H1 (cell line): ENCODE results near the gene GJB4. TPM values are rescaled to one million over a fixed set of nuclear protein-coding genes. Genes with fewer than 3 reads are reported as not detected.

Experiments
- CTCF ChIA-PET: fragments of 300-600 bp; sonication (Branson Sonifier 250); formaldehyde crosslinking; loops from one replicate; lab custom pipeline; 2021; ENCODE audit not compliant: partially characterized antibody; lab: Charles Lee
- POLR2A ChIA-PET: fragments of 300-600 bp; sonication (Branson Sonifier 250); formaldehyde crosslinking; loops from one replicate; lab custom pipeline; 2021; ENCODE audit warnings: inconsistent platforms; ENCODE audit not compliant: partially characterized antibody; lab: Charles Lee
- DNase-seq, 2 experiments: peaks; one replicate each; pipeline versions ENCODE4 v3.0.0 to v3.0.0-alpha.2; 2010 to 2022; ENCODE audit warnings: low spot score in 2 of 2, low read depth in 1 of 2, mixed read lengths in 1 of 2
- FAIRE-seq: peaks from 2 replicates; lab custom pipeline; 2011; peaks lifted over from hg19 to GRCh38; lab: Jason Lieb, UNC
- H2AFZ ChIP-seq: 2 replicates; pipeline ENCODE4 v1.8.1; 2012; ENCODE audit warnings: low read length, inconsistent platforms
- H2AK5ac ChIP-seq: 2 replicates; pipeline ENCODE4 v1.6.1; 2013; ENCODE audit warnings: low read depth, low read length
- H2BK120ac ChIP-seq: replicated peaks from 2 replicates; pipeline ENCODE3; 2013; ENCODE audit warnings: low read depth, low read length, inconsistent platforms
- H2BK12ac ChIP-seq: 2 replicates; pipeline ENCODE4 v1.6.1; 2013; ENCODE audit warnings: low read depth, low read length
- H2BK15ac ChIP-seq: 2 replicates; pipeline ENCODE4 v1.6.1; 2013; ENCODE audit warnings: low read length
- H2BK20ac ChIP-seq: 2 replicates; pipeline ENCODE4 v1.6.1; 2013; ENCODE audit warnings: low read length
- H2BK5ac ChIP-seq: 2 replicates; pipeline ENCODE4 v1.6.1; 2013; ENCODE audit warnings: low read depth, low read length
- H3K14ac ChIP-seq: 2 replicates; pipeline ENCODE4 v1.6.1; 2013; ENCODE audit warnings: inconsistent platforms; ENCODE audit not compliant: insufficient read length
- H3K18ac ChIP-seq: 2 replicates; pipeline ENCODE4 v1.6.1; 2013; ENCODE audit warnings: low read length; ENCODE audit errors: extremely low read depth
- H3K23ac ChIP-seq: 2 replicates; pipeline ENCODE4 v1.6.1; 2013; ENCODE audit warnings: inconsistent platforms; ENCODE audit not compliant: insufficient read length
- H3K23me2 ChIP-seq: 2 replicates; pipeline ENCODE4 v1.6.1; 2013; ENCODE audit warnings: low read depth, low read length
- H3K27ac ChIP-seq: 2 replicates; pipeline ENCODE4 v1.6.1; 2011; ENCODE audit warnings: low read depth, low read length, inconsistent platforms
- H3K27me3 ChIP-seq, 4 experiments: replicated peaks in 1 of 4; 1 replicate in 1 of 4; 2 replicates in 3 of 4; pipeline versions ENCODE4 v1.6.1 to v1.8.1; 2011 to 2013; ENCODE audit warnings: low read length in 3 of 4, mild to moderate bottlenecking in 3 of 4, inconsistent platforms in 2 of 4, mixed read lengths in 2 of 4, moderate library complexity in 1 of 4; ENCODE audit not compliant: control insufficient read depth in 3 of 4, insufficient read depth in 3 of 4; ENCODE audit errors: extremely low read depth in 1 of 4
- H3K36me3 ChIP-seq, 4 experiments: 2 replicates each; pipeline versions ENCODE4 v1.6.1 to v1.8.1; 2011 to 2013; ENCODE audit warnings: mild to moderate bottlenecking in 4 of 4, low read length in 3 of 4, moderate library complexity in 2 of 4, control low read depth in 1 of 4, inconsistent platforms in 1 of 4; ENCODE audit not compliant: insufficient read depth in 4 of 4, control insufficient read depth in 2 of 4
- H3K4ac ChIP-seq: replicated peaks from 2 replicates; pipeline ENCODE3; 2013; ENCODE audit warnings: low read length, low read depth, mixed read lengths, inconsistent platforms; ENCODE audit not compliant: insufficient read length
- H3K4me1 ChIP-seq, 4 experiments: replicated peaks in 1 of 4; 1 replicate in 1 of 4; 2 replicates in 3 of 4; pipeline versions ENCODE4 v1.6.1 to v1.8.1; 2011 to 2013; ENCODE audit warnings: low read length in 3 of 4, inconsistent platforms in 2 of 4, mixed read lengths in 1 of 4; ENCODE audit not compliant: insufficient read depth in 4 of 4, control insufficient read depth in 3 of 4
- H3K4me2 ChIP-seq, 2 experiments: 2 replicates each; pipeline versions ENCODE4 v1.6.1 to v1.8.1; 2011 to 2013; ENCODE audit warnings: low read depth in 2 of 2, low read length in 2 of 2, control low read depth in 1 of 2, inconsistent platforms in 1 of 2, mild to moderate bottlenecking in 1 of 2; ENCODE audit not compliant: insufficient read depth in 1 of 2
- H3K4me3 ChIP-seq, 4 experiments: fragments of 200-600, 300-600 bp in 1 of 4; sonication (generic), shearing (Covaris generic), sonication (Bioruptor Twin) in 1 of 4; 2 replicates each; pipeline versions ENCODE4 v1.5.1 to v1.8.1; 2011 to 2016; ENCODE audit warnings: low read length in 4 of 4, low read depth in 3 of 4, control low read depth in 2 of 4, inconsistent platforms in 2 of 4, mild to moderate bottlenecking in 2 of 4, mixed read lengths in 1 of 4, moderate library complexity in 1 of 4; ENCODE audit not compliant: insufficient read depth in 2 of 4; ENCODE audit errors: extremely low read depth in 1 of 4
- H3K56ac ChIP-seq: replicated peaks from 2 replicates; pipeline ENCODE3; 2013; ENCODE audit warnings: low read depth, mild to moderate bottlenecking, mixed read lengths, low read length, inconsistent platforms; ENCODE audit not compliant: insufficient read length
- H3K79me1 ChIP-seq: 2 replicates; pipeline ENCODE4 v1.6.1; 2013; ENCODE audit warnings: low read depth, low read length, control low read depth
- H3K79me2 ChIP-seq, 2 experiments: 2 replicates each; pipeline versions ENCODE4 v1.6.1 to v1.8.1; 2012 to 2013; ENCODE audit warnings: low read length in 2 of 2, mild to moderate bottlenecking in 2 of 2, inconsistent platforms in 1 of 2; ENCODE audit not compliant: insufficient read depth in 2 of 2, control insufficient read depth in 1 of 2
- H3K9ac ChIP-seq, 4 experiments: replicated peaks in 1 of 4; 1 replicate in 1 of 4; 2 replicates in 3 of 4; pipeline versions ENCODE4 v1.6.1 to v1.8.1; 2011 to 2013; ENCODE audit warnings: low read depth in 3 of 4, low read length in 3 of 4, control low read depth in 2 of 4, mild to moderate bottlenecking in 2 of 4, moderate library complexity in 2 of 4, inconsistent platforms in 1 of 4; ENCODE audit errors: extremely low read depth in 1 of 4
- H3K9me3 ChIP-seq, 2 experiments: 2 replicates each; pipeline versions ENCODE4 v1.6.1 to v1.8.1; 2012 to 2013; ENCODE audit warnings: mild to moderate bottlenecking in 2 of 2, moderate library complexity in 2 of 2, control low read depth in 1 of 2, inconsistent platforms in 1 of 2, low read depth in 1 of 2, low read length in 1 of 2, mixed read lengths in 1 of 2; ENCODE audit not compliant: insufficient read depth in 2 of 2
- H4K20me1 ChIP-seq, 2 experiments: replicated peaks in 1 of 2; 2 replicates each; pipeline versions ENCODE3 to v1.8.1; 2011 to 2013; ENCODE audit warnings: inconsistent platforms in 2 of 2, low read length in 2 of 2, mild to moderate bottlenecking in 1 of 2; ENCODE audit not compliant: insufficient read depth in 2 of 2, control insufficient read depth in 1 of 2
- H4K5ac ChIP-seq: 2 replicates; pipeline ENCODE4 v1.6.1; 2013; ENCODE audit warnings: low read length, low read depth, mixed read lengths, inconsistent platforms; ENCODE audit not compliant: insufficient read length
- H4K8ac ChIP-seq: 2 replicates; pipeline ENCODE4 v1.8.0; 2013; ENCODE audit warnings: mild to moderate bottlenecking, moderate library complexity, low read length, inconsistent platforms; ENCODE audit not compliant: insufficient read depth; ENCODE audit errors: extremely low read depth
- H4K91ac ChIP-seq: replicated peaks from 2 replicates; pipeline ENCODE3; 2013; ENCODE audit warnings: low read length, mixed read lengths, inconsistent platforms; ENCODE audit not compliant: insufficient read length
- BRCA1 ChIP-seq: IDR thresholded peaks from 2 replicates; pipeline ENCODE4 v1.6.1; 2012; ENCODE audit warnings: low read depth, low read length, improper control_type of control experiment
- CTCF ChIP-seq, 3 experiments: IDR thresholded peaks; 1 replicate in 2 of 3; 2 replicates in 1 of 3; pipeline versions ENCODE4 v1.5.1 to v1.6.1; 2011; ENCODE audit warnings: low read length in 3 of 3, mild to moderate bottlenecking in 3 of 3, inconsistent platforms in 2 of 3, low read depth in 1 of 3, moderate library complexity in 1 of 3; ENCODE audit not compliant: insufficient read depth in 1 of 3; ENCODE audit errors: control extremely low read depth in 1 of 3
- HDAC2 ChIP-seq, 2 experiments: fragments of 300-600 bp in 1 of 2; sonication (generic) in 1 of 2; IDR thresholded peaks; 2 replicates each; pipeline ENCODE4 v1.6.1; 2011 to 2012; ENCODE audit warnings: low read depth in 2 of 2, low read length in 2 of 2, mild to moderate bottlenecking in 2 of 2, moderate library complexity in 2 of 2, borderline replicate concordance in 1 of 2, inconsistent platforms in 1 of 2
- HDAC6 ChIP-seq: IDR thresholded peaks from one replicate; pipeline ENCODE4 v1.7.1; 2012; ENCODE audit warnings: low read depth, mild to moderate bottlenecking, inconsistent platforms, low read length, moderate library complexity
- RBBP5 ChIP-seq: IDR thresholded peaks from 2 replicates; pipeline ENCODE4 v1.7.1; 2012; ENCODE audit warnings: low read depth, mild to moderate bottlenecking, inconsistent platforms, low read length, moderate library complexity, borderline replicate concordance
- SAP30 ChIP-seq: fragments of 300-600 bp; sonication (generic); IDR thresholded peaks from 2 replicates; pipeline ENCODE4 v1.7.1; 2012; ENCODE audit warnings: low read length, moderate library complexity, mild to moderate bottlenecking, inconsistent platforms; ENCODE audit not compliant: insufficient read depth, insufficient replicate concordance
- SP1 ChIP-seq: IDR thresholded peaks from 2 replicates; pipeline ENCODE4 v1.6.1; 2011; ENCODE audit warnings: low read depth, low read length
- USF2 ChIP-seq: IDR thresholded peaks from 2 replicates; pipeline ENCODE4 v1.6.1; 2011; ENCODE audit warnings: low read length, improper control_type of control experiment
- WGBS, 2 experiments: shearing (Covaris generic) in 1 of 2; methylation state at CpG; one replicate each; pipeline versions ENCODE4 v1.1.6 to v1.1.7; 2013 to 2015; ENCODE audit warnings: low lambda C conversion rate in 2 of 2, mixed read lengths in 2 of 2, inconsistent platforms in 1 of 2, low coverage in 1 of 2, missing lambda C conversion rate in 1 of 2; ENCODE audit not compliant: insufficient replicate concordance in 2 of 2, insufficient coverage in 1 of 2, insufficient read length in 1 of 2; ENCODE audit errors: extremely low coverage in 1 of 2, missing lambda C conversion rate in 1 of 2; 5-methylcytosine and 5-hydroxymethylcytosine counted together
- polyA plus RNA-seq, 7 experiments: library from polyadenylated mRNA; depleted of rRNA in 3 of 7; stranded (reverse) in 5 of 7; unstranded in 2 of 7; fragments of >200 nt in 5 of 7; fragments of 200-250 nt in 2 of 7; gene quantifications; 1 replicate in 5 of 7; 2 replicates in 1 of 7; 4 replicates in 1 of 7; pipeline versions ENCODE4 v1.2.1 to v1.2.3, GENCODE V29; 2011 to 2013; ENCODE audit warnings: missing spikeins in 2 of 7, mixed read lengths in 2 of 7
- total RNA-seq: library from RNA; stranded (reverse); fragmentation: NEBNext Ultra II Directional; extraction: Animal tissue kit (Norgen Biotek cat#: 25700); gene quantifications from 2 replicates; pipeline ENCODE4 v1.2.1, GENCODE V29; 2021

The GJB4 gene
- total and polyA plus RNA-seq, 2 of the 8 experiments (the other 6 are each of a cell fraction or from before 2014, with no cell fraction given), result 0.20 to 0.41 TPM

GRCh38 chr1:34758751-34759150 lies 789 bp upstream of the GJB4 start:
- ChIA-PET POLR2A (no interaction called here), CTCF (interaction anchor here (0.6 to 5.9 kb wide), 10 partner anchors 11 to 552 kb away, joined by 3 to 42 read pairs (median 3); no protein-coding TSS in a partner anchor)
- Histone ChIP-seq H3K9ac (no peak overlapping the region), H3K79me2 (no peaks in the 10 kb centered on the region), H3K56ac (no peak overlapping the region), H2BK12ac (no peak overlapping the region), H3K23me2 (no peaks in the 10 kb centered on the region), H2BK120ac (no peak overlapping the region), H3K27ac (no peak overlapping the region), H3K4ac (no peak overlapping the region), H3K9me3 (no peaks in the 10 kb centered on the region; a peak in 1 of 4 replicates), H3K4me1 (peaks cover 5 to 21% (median 11%) of the 10 kb centered on the region in 4 experiments), H4K5ac (no peak overlapping the region), H2AFZ (no peak overlapping the region), H3K14ac (no peak overlapping the region), H3K79me1 (no peaks in the 10 kb centered on the region), H3K23ac (no peak overlapping the region), H3K36me3 (no peaks in the 10 kb centered on the region), H2BK20ac (no peak overlapping the region), H2BK5ac (no peak overlapping the region), H4K91ac (no peak overlapping the region), H4K8ac (no peak overlapping the region), H3K4me2 (no peak overlapping the region), H2AK5ac (no peak overlapping the region), H3K18ac (no peak overlapping the region), H3K27me3 (no peaks in the 10 kb centered on the region; a peak in 1 of 7 replicates), H3K4me3 (no peak overlapping the region), H2BK15ac (no peak overlapping the region), H4K20me1 (no peaks in the 10 kb centered on the region)
- 79% methylated on average over 4 of the region's 4 CpGs; no CpG with 5 or more reads in 1 of the 2 experiments for WGBS, 2 experiments
- TF ChIP-seq USF2, result no peak
- no peak for TF ChIP-seq BRCA1
- TF ChIP-seq SP1, result no peak
- TF ChIP-seq RBBP5, result no peak
- TF ChIP-seq HDAC6, result no peak
- TF ChIP-seq HDAC2 (IDR thresholded peaks at IDR 0.05; ENCODE audit: borderline replicate concordance in 1 of 2, low read depth in 2 of 2, low read length in 2 of 2), result no peak
- no peak for TF ChIP-seq CTCF (IDR thresholded peaks at IDR 0.05; ENCODE audit: control extremely low read depth in 1 of 3, insufficient read depth in 1 of 3, low read depth in 1 of 3, low read length in 3 of 3)
- no peak for TF ChIP-seq SAP30
- FAIRE-seq, result no peak
- no peak for DNase-seq
